HepG2 (cell line): ENCODE data around the gene CPED1. TPM values are rescaled to one million over a fixed set of nuclear protein-coding genes. Genes with fewer than 3 reads are reported as not detected.

Experiments
- ARHGAP35 ChIP-seq: sonication (generic); formaldehyde crosslinking; IDR thresholded peaks from 2 replicates; pipeline ENCODE4 v1.9.0; 2022; ENCODE audit warnings: mild to moderate bottlenecking, inconsistent platforms, moderate library complexity, missing genetic modification reagents, borderline replicate concordance
- ARNTL ChIP-seq: sonication (generic); formaldehyde crosslinking; IDR thresholded peaks from 2 replicates; pipeline ENCODE4 v1.4.0; 2020; ENCODE audit warnings: mild to moderate bottlenecking, missing genetic modification reagents
- ATF5 ChIP-seq: sonication (generic); formaldehyde crosslinking; IDR thresholded peaks from 2 replicates; pipeline ENCODE4 v1.4.0; 2020; ENCODE audit warnings: mild to moderate bottlenecking, low read depth, missing genetic modification reagents
- DR1 ChIP-seq: sonication (generic); formaldehyde crosslinking; IDR thresholded peaks from 2 replicates; pipeline ENCODE4 v1.8.0; 2021; ENCODE audit warnings: mild to moderate bottlenecking, missing genetic modification reagents, inconsistent platforms
- KLF11 ChIP-seq: IDR thresholded peaks from 2 replicates; pipeline ENCODE4 v1.6.1; 2016; ENCODE audit warnings: missing compliant biosample characterization
- MBNL3 ChIP-seq: fragments of 250-450 bp; sonication (Bioruptor Pico); conservative IDR thresholded peaks from 2 replicates; pipeline ENCODE4 v1.8.0; 2022; ENCODE audit warnings: mild to moderate bottlenecking, inconsistent platforms
- MLXIP ChIP-seq: sonication (generic); formaldehyde crosslinking; IDR thresholded peaks from 2 replicates; pipeline ENCODE4 v1.9.0; 2021; ENCODE audit warnings: missing genetic modification reagents, borderline replicate concordance
- ZFP1 ChIP-seq: IDR thresholded peaks from 2 replicates; pipeline ENCODE4 v1.6.1; 2016
- ZNF687 ChIP-seq: sonication (generic); formaldehyde crosslinking; IDR thresholded peaks from 2 replicates; pipeline ENCODE4 v1.5.1; 2020; ENCODE audit warnings: mild to moderate bottlenecking, missing genetic modification reagents, moderate library complexity
- ZNF740 ChIP-seq: sonication (generic); formaldehyde crosslinking; IDR thresholded peaks from 2 replicates; pipeline ENCODE4 v1.4.0; 2020; ENCODE audit warnings: missing genetic modification reagents
- polyA plus RNA-seq, 8 experiments: library from polyadenylated mRNA; depleted of rRNA in 3 of 8; stranded (reverse) in 7 of 8; unstranded in 1 of 8; fragments of >200 nt; fragmentation: Illumina TruSeq in 4 of 8; extraction: Trizol in 4 of 8; gene quantifications; 2 replicates each; pipeline versions ENCODE4 v1.2.1 to v1.2.3, GENCODE V29; 2011 to 2016; ENCODE audit warnings: low read depth in 4 of 8, missing spikeins in 1 of 8, mixed read lengths in 1 of 8; ENCODE audit not compliant: insufficient read depth in 1 of 8
- total RNA-seq, 5 experiments: library from RNA; depleted of rRNA; stranded (reverse); fragments of >200 nt; fragmentation: Illumina TruSeq; extraction: Trizol; gene quantifications; 2 replicates each; pipeline ENCODE4 v1.2.3, GENCODE V29; 2016; ENCODE audit warnings: low read depth in 1 of 5

The CPED1 gene
- total and polyA plus RNA-seq, 2 of the 13 experiments (the other 11 are each of a cell fraction or from before 2014, with no cell fraction given) = 11.5 to 27.0 TPM

GRCh38 chr7:121017586-121017985 is 29.1 kb downstream of the CPED1 start (continued):
- TF ChIP-seq ATF5 (CRISPR knock-in tag) (no peak), MLXIP (CRISPR knock-in tag) (no peak), MBNL3 (CRISPR knock-in tag) (no peak), ARNTL (CRISPR knock-in tag) (no peak), ZNF687 (no peak), ZFP1 (CRISPR knock-in tag) (no peak), ARHGAP35 (CRISPR knock-in tag) (no peak), KLF11 (CRISPR knock-in tag) (no peak), DR1 (CRISPR knock-in tag) (no peak), ZNF740 (CRISPR knock-in tag) (no peak)
- TF ChIP-seq, all 625 proteins: peak for 0
